ENCODE results near the gene ABR.
"Not testable (repeated sequence)": the region's sequence is repeated elsewhere in the genome, so short reads cannot be mapped to it uniquely, and the experiment has no call there.

The ABR gene

DNA sequence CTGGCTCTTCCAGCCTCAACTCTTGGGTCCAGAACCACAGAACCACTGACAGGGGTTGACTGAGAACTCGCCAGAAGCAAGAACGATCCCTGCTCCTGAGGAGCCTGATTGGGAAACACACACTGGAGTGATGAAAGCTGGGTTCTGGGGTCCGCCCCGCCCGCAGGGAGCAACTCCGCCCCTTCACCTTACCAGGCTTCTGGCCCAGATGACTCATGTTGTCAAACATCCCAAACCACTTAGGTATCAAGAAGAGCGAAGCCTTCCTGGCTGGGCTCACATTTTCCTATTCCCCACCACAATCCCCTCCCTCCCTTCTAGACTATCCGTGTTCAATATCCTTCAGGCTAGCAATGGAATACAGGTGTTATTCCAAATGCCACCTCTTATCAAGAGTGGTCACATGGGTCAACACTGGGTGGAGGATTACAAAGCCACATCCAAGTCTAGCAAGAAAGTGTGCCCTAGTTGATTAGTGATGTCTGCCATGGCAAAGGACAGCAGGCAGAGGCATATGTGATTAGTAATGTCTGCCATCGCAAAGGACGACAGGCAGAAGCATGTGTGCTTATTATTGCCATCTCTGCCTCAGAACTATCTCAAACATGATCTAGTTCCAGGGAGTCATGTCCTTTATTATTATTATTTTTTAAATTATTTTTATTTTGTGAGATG lies 112.4 kb downstream of the ABR start:
- no peak for TF ChIP-seq GABPA (IDR thresholded peaks at IDR 0.05; ENCODE audit: low read depth)
- TF ChIP-seq REST (IDR thresholded peaks at IDR 0.05; ENCODE audit: insufficient replicate concordance, low read depth), result no peak
- TF ChIP-seq POLR2AphosphoS5 (IDR thresholded peaks at IDR 0.05; ENCODE audit: low read depth), result no peak
- TF ChIP-seq SPI1 (IDR thresholded peaks at IDR 0.05; ENCODE audit: borderline replicate concordance, low read depth), result no peak
- TF ChIP-seq, protein P1, sequence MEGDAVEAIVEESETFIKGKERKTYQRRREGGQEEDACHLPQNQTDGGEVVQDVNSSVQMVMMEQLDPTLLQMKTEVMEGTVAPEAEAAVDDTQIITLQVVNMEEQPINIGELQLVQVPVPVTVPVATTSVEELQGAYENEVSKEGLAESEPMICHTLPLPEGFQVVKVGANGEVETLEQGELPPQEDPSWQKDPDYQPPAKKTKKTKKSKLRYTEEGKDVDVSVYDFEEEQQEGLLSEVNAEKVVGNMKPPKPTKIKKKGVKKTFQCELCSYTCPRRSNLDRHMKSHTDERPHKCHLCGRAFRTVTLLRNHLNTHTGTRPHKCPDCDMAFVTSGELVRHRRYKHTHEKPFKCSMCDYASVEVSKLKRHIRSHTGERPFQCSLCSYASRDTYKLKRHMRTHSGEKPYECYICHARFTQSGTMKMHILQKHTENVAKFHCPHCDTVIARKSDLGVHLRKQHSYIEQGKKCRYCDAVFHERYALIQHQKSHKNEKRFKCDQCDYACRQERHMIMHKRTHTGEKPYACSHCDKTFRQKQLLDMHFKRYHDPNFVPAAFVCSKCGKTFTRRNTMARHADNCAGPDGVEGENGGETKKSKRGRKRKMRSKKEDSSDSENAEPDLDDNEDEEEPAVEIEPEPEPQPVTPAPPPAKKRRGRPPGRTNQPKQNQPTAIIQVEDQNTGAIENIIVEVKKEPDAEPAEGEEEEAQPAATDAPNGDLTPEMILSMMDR (IDR thresholded peaks at IDR 0.05; ENCODE audit: insufficient read depth, low read length), result no peak

DNA sequence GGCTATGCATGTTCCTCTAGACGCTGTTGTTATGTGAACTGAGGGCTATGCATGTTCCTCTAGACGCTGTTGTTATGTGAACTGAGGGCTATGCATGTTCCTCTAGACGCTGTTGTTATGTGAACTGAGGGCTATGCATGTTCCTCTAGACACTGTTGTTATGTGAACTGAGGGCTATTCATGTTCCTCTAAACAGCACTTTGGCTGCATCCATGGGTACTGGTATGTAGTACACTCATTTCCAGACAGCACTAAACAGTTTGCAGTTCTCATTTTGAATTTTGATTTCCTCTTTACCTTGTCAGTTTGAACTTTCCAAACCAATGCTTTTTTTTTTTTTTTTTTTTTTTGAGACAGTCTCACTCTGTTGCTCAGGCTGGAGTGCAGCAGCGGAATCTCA lies 114.4 kb downstream of the ABR start:
- not testable (repeated sequence) for H3K4me3 ChIP-seq (replicated peaks; ENCODE audit: insufficient read depth, low read length); DNase-seq (ENCODE audit: low read depth in 1 of 2, low spot score in 1 of 2); H3K27me3 ChIP-seq (ENCODE audit: insufficient read depth, poor library complexity, severe bottlenecking); H3K27ac ChIP-seq (replicated peaks)

More for the DNA sequence above, 112.4 kb downstream of the ABR start:
- no peak for DNase-seq (ENCODE audit: low read depth in 1 of 2, low spot score in 1 of 2)
- Histone ChIP-seq H3K27me3 (ENCODE audit: insufficient read depth, poor library complexity, severe bottlenecking) (no peaks in the 10 kb centered on the region), H3K27ac (replicated peaks) (no peak overlapping the region), H3K4me3 (replicated peaks; ENCODE audit: insufficient read depth, low read length) (no peak overlapping the region)

GRCh38 chr17:1060991-1061390 lies 118.8 kb downstream of the ABR start:
- no peak overlapping the region for H3K4me3 ChIP-seq (replicated peaks; ENCODE audit: insufficient read depth, low read length)
- H3K27ac ChIP-seq (replicated peaks), result no peak overlapping the region
- no peak for DNase-seq (ENCODE audit: low read depth in 1 of 2, low spot score in 1 of 2)
- H3K27me3 ChIP-seq (ENCODE audit: insufficient read depth, poor library complexity, severe bottlenecking), result no peaks in the 10 kb centered on the region
- no peak for TF ChIP-seq GABPA (IDR thresholded peaks at IDR 0.05; ENCODE audit: low read depth)
- no peak for TF ChIP-seq REST (IDR thresholded peaks at IDR 0.05; ENCODE audit: insufficient replicate concordance, low read depth)
- no peak for TF ChIP-seq SPI1 (IDR thresholded peaks at IDR 0.05; ENCODE audit: borderline replicate concordance, low read depth)
- TF ChIP-seq, protein P1 (IDR thresholded peaks at IDR 0.05; ENCODE audit: insufficient read depth, low read length), result no peak
- no peak for TF ChIP-seq POLR2AphosphoS5 (IDR thresholded peaks at IDR 0.05; ENCODE audit: low read depth)

DNA sequence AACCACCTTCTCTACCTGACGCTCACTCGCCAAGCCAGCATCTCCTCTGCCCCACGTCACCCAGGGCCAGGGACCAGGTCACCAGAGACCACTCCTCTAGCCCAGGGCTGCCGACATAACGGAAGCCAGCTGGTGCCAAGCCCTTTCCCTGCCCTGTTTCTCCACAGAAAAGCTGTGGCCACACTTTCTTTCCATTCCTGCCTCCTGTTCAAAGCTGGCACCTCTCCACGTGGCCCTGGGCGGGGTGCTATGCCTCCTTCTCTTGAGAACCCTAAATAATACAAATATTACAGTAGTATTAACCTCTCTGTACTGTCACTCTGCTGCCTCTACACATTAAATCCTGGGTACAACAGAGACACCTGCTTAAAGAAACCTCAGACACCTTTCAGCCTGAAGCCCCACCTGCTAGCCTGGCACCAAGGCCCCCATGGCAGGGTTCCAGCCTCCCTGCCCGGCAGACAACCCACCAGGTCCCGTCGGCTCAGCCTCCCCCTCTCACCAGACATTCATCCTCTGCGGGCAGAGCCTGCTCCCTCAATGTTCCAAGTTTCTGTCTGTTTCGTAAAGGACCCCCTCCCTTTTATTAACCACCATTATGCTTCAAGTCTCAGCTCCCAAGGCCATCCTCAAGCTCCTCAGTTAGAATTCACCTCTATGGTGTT lies 120.5 kb downstream of the ABR start:
- DNase-seq (ENCODE audit: low read depth in 1 of 2, low spot score in 1 of 2), result no peak

More for the DNA sequence above, 120.5 kb downstream of the ABR start:
- no peak overlapping the region for H3K27ac ChIP-seq (replicated peaks)
- H3K27me3 ChIP-seq (ENCODE audit: insufficient read depth, poor library complexity, severe bottlenecking), result no peaks in the 10 kb centered on the region
- TF ChIP-seq REST (IDR thresholded peaks at IDR 0.05; ENCODE audit: insufficient replicate concordance, low read depth) (no peak), POLR2AphosphoS5 (IDR thresholded peaks at IDR 0.05; ENCODE audit: low read depth) (no peak), GABPA (IDR thresholded peaks at IDR 0.05; ENCODE audit: low read depth) (no peak), SPI1 (IDR thresholded peaks at IDR 0.05; ENCODE audit: borderline replicate concordance, low read depth) (no peak)
- TF ChIP-seq, protein P1 (IDR thresholded peaks at IDR 0.05; ENCODE audit: insufficient read depth, low read length), result no peak
- no peak overlapping the region for H3K4me3 ChIP-seq (replicated peaks; ENCODE audit: insufficient read depth, low read length)

All from HL-60 (cell line).